Fibroblast of lung (primary cell): ENCODE results near the gene SLC44A1.

ENCODE experiments used
- CTCF ChIP-seq, 2 donors: IDR thresholded peaks in 1 of 2; conservative IDR thresholded peaks in 1 of 2; 1 replicate in 1 of 2; 2 replicates in 1 of 2; pipeline ENCODE4 v1.5.1; 2011 to 2012; ENCODE audit warnings: low read length in 2 of 2, control low read depth in 1 of 2, inconsistent platforms in 1 of 2, low read depth in 1 of 2, mild to moderate bottlenecking in 1 of 2
- EZH2 ChIP-seq: IDR thresholded peaks from 2 replicates; pipeline ENCODE4 v1.5.1; 2012; ENCODE audit warnings: low read length, control low read depth, mild to moderate bottlenecking; ENCODE audit errors: missing control alignments

DNA sequence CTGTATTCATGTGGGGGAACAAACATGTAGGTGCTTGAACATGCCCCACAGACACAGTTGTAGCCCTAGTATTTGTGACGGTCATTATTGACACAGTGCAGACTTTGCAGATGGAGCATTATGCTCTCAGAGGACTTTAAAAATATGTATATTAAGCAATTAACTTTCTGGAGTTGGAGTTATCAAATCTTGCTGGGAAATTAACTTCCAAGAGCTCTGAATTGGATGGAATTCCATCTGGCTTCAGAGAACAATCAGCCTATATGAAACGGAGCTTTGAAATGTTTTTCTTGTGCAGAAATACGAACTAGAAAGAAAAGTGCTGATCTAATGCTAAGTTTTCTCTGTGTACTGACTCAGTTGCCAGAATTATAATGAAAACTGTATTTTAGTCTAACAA is 152.4 kb downstream of the SLC44A1 start:
- no peak for TF ChIP-seq EZH2
- no peak for TF ChIP-seq CTCF (conservative IDR thresholded peaks at IDR 0.05 in 1 of 2, IDR thresholded peaks at IDR 0.05 in 1 of 2; ENCODE audit: low read depth in 1 of 2, low read length in 2 of 2)
